Measurements from ENCODE around the gene SOCS7.
A peak's percentile ranks its signal among the peaks of the same experiment; 100 is the strongest.
"Not testable (repeated sequence)": the region's sequence is repeated elsewhere in the genome, so short reads cannot be mapped to it uniquely, and the experiment has no call there.

SOCS7 gene

DNA sequence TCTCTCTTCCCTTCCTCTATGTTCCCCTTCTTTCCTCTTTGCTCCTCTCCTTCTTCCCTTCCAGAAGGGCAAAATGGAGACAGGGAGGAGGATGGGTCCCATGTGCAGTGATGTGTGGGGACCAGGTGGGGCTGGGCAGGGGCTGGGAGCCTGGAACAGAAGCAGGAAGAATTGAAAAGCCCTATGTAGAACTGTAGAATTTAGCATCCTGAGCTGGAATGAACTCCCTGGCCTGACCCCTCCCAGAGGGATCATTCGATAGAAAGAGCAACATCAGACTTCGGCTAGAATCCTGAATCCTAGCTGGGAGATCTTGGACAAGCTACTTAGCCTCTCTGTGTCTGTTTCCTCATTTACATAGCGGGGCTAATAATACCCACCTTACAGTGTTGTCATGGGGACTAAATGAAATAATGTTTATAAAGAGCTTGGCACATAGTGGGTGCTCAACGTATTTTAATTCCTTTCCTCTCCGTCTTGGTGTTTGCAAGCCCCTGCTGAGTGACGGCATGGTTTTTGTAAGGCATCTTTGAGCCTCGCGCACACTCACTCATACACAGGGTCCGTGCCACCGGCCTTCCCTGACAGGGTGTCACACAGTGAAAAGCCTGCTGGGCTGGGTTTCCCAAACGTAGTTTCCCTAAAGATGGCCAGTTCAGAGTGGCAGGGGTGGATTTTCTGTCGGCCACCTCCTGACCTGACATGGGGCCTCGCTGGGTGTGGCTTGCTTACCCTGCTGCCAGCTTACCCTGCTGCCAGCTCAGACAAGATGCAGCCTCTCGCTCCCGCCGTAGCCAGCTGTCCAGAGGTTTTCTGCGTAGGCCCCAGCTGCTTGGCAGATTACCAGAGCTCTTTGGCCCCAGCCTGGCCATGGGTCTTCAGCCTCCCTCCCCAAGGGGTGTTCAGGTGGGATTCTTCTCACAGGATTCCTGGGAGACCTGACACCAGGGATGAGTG is 70.5 kb downstream of the SOCS7 start:
- DNase-seq: peak in 1 of 14 donors; percentile 50

DNA sequence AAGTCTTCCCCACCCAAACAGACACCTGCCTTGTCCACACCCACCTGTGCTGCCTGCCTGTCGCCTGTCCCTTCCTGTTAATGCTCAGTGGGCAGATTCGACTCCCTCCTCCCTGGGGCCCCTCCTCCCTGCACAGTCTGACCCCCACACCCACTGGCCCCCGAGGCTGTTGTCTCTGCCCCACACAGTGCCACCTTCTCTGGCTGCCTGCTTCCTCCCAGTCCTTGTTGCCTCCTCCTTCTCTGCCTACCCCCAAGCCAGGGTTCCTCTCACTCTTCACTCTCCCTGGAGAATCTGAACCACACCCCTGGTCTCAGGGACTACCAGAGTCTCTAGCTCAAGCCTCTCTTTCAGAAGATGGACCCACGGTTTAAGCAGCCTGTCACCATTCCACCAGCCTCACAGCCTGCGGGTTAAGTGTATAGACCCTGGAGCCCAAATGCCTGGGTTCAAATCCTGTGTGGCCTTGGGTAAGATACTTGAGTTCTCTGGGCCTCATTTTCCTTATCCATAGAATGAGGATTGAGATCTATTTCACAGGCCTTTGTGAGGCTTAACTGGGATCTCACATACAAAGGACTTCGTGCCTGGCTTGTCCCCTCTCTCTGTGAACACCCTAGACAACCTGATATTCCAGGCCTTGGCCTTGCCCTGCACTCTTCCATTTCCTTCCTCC is 72.8 kb downstream of the SOCS7 start:
- no peak for DNase-seq

DNA sequence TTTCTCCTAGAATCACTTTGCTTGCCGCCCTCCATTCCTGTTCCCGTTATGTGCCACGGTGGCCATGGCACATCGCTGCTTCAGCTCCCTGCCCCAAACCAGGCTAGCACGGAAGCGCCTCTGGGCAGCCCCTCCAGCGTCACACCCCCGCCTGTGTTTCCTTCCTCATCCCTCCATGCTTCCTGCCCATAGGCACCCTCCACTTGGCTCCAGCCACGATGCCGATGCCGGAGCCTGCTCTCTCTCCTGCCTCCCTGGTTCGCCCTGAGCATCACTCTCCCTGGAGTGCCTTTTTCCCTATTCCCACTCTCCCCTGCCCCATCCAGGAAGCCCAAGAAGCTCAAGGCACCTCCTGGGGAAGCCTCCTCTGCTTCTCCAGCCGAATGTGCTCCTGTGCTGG is 73.4 kb downstream of the SOCS7 start:
- no peak for DNase-seq

DNA sequence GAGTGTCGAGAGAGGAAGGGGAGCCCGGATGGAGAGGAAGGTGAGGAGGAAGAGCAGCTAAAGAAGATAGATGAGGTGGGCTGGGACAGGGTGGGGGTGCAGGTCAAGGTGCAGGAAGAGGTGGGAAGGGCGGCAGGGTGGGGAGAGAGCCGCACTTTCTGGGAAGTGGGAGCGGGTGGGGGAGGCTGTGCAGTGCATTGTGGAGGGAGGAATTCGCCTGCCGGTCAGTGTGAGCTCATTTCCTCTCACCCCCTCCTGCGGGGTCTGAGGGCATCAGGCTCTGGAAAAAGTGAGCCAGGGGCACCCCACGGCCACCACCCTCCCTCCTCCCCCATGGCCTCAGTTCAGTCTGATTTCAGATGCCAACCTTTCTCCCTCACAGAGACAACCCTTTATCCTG is 74.1 kb downstream of the SOCS7 start:
- DNase-seq: no peak

DNA sequence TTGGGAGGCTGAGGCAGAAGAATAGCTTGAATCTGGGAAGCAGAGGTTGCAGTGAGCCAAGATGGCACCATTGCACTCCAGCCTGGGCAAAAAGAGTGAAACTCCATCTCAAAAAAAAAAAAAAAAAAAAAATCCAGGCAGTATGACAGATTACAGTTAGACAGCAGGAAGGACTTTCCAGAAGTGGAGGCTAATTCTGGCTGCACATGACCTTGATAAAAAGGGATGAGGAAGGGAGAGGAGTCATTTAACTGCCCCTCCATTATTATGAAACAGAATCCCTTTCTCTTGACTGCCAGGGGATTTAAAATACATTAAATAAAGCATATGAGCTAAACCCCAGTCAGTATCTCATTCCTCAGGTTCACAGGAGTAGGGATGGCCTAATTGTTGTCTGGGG is 74.8 kb downstream of the SOCS7 start:
- DNase-seq: no peak

DNA sequence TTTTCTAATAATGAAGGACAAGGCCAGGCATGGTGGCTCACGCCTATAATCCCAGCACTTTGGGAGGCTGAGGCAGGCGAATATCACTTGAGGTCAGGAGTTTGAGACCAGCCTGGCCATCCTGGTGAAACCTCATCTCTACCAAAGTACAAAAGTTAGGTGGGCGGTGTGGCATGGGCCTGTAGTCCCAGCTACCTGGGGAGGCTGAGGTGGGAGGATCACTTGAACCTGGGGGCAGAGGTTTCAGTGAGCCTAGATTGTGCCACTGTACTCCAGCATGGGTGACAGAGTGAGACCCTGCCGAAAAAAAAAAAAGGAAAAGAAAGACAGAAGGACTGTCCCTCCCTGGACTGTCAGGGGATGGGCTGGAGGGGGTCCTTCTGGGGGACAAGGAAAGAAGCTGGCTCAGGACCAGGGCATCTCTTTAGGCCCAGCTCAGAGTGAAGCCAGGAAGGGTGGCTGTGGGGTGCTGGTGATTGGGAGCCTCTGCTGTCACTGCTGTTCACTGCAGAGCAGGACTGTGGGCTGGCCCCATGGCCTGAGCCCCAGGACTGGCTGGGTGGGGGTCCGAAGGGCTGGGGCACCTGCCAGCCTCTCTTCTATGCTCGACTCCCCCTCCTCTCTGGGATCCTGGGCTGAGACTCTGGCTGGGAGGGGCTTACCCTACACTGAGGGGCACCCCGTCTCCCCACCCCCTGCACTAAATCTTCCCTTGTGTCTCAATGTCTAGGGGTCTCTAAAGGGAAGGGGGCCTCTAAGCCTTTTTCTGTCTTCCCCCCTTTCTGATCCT is 75.7 kb downstream of the SOCS7 start:
- no peak for DNase-seq

DNA sequence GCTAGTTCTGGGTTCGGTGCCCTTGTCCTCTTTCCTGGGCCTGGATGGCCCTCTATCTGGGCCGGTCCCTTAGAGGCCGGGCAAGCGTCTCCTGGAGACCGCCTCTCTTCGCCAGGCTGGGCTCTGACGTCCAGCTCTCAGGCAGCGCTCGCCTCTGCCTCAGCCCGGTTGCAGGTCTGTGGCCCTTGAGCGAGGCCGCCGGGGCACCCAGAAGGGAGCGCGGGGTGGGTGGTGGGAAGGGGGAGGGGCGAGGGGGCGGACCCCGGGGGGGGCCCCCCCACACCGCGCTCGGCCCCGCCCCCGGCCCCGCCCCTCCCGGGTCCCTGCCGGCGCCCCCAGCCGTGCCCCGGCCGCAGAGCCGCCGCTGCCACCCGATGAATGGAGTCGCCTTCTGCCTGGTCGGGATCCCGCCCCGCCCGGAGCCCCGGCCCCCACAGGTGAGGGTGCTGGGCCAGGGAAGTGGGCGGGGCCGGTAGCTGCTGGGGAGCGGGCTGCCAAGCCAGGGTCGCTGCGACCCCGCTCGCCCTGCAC is 76.5 kb downstream of the SOCS7 start, which contains the start of gene ARHGAP23:
Gene ARHGAP23, plus strand, starts transcription at position 353 of the 531 bp plus-strand sequence. Its CDS starts 22 bp downstream, at position 375.
- peak in 11 of 14 donors; percentile 40 to 95 (median 72) for DNase-seq

DNA sequence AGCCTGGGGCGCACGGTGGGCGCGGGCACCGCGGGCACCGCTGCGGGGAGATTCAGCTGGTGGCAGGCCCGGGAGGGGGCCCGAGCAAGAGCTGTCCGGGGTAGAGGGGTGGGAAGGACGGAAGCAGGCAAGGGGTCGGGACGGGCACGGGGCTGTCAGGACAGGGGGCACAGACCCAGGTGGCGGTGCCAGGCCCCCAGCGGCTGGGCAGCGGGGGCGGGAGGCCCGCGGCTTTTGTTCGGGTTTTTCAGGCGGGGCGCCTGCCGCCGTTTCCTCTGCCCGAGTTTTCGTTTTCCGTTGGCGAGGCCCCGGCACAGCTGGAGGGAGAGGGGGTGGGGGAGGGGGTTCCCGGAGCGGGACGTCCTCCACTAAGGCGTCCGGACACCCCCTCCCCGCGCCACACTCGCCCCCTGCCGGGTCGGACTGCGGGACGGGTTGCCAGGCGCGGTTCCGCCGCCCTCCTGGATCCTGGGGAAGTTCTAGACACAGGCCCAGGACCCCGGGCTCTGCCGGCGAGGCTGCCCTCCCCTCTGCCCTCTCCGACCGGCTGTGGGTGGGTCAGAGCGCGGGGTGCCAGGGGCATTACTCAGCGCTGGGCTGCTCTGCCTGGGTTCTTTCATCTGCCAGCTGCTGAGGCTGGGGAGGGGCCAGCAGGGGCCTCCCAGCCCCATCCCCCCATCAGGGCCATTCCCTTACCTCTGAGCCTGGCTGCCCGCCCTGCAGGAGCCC is 77.2 kb downstream of the SOCS7 start:
- peak in 11 of 14 donors; percentile 61 to 91 (median 78) for DNase-seq

DNA sequence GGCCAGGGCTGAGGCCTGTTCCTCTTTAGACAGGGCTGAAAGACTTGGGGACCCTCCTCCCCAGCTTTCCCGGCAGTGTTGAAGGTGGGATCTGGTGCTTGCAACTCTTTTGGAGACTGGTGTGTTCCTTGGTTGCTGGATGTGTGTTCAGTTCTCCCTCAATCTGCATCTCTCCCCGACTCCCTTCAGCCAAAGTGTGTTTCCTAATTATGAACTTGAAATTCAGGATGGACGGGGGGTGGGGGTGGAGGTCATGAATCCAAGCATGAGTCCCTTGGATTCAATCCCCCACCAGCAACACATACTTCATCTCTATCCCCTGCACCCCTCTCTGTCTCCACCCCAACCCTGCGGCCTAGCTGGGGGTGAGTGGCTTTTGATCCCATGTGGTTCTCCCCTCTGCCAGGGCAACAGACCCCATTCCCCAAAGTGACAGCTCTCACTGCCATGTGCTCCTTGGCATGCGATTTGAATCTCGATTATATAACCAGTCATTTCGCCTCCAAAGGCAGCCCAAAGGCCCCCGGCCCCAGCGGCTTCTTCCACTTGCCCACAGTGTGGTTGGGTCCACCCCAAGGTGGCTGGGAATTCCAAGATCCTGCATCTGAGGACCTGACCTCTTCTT is 77.9 kb downstream of the SOCS7 start:
- peak in 3 of 14 donors; percentile 46 to 64 (median 56) for DNase-seq

DNA sequence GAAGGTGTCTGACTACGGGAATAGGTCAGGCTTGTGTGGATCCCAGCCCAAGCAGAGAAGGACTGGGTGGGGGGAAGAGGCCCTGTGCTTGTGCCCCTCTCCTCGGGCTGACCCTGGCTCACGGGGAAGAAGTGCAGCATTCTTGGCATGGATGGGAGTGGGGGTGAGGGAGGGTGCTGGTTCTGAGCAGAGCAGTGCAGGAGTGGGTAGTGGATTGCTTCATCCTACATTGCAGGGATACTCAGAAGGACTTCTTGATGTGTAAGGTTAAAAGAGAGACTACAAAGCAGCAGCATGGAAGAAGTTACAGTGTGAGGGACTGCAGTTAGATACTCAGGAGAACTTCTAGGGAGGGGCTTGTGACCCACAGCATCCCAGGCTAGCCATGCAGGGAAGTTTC is 78.7 kb downstream of the SOCS7 start:
- DNase-seq: peak in 1 of 14 donors; percentile 27

DNA sequence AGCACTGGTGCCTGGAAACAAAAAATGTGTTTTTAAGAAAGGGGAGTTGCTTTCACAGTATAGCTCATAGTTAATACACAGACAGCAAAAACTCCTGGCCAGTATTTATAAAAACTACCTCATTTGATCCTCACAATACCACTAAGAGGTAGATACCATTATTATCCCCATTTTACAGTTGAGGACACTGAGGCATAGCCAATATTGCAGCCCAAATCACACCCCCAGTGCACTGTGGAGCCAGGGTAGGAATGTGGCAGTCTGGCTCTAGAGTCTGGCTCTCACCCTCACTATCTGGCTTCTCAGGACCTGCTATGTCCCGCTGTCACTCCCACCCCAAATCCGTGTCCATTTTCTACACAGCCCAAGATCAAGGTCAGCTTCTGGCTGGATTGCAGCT is 79.2 kb downstream of the SOCS7 start:
- no peak for DNase-seq

DNA sequence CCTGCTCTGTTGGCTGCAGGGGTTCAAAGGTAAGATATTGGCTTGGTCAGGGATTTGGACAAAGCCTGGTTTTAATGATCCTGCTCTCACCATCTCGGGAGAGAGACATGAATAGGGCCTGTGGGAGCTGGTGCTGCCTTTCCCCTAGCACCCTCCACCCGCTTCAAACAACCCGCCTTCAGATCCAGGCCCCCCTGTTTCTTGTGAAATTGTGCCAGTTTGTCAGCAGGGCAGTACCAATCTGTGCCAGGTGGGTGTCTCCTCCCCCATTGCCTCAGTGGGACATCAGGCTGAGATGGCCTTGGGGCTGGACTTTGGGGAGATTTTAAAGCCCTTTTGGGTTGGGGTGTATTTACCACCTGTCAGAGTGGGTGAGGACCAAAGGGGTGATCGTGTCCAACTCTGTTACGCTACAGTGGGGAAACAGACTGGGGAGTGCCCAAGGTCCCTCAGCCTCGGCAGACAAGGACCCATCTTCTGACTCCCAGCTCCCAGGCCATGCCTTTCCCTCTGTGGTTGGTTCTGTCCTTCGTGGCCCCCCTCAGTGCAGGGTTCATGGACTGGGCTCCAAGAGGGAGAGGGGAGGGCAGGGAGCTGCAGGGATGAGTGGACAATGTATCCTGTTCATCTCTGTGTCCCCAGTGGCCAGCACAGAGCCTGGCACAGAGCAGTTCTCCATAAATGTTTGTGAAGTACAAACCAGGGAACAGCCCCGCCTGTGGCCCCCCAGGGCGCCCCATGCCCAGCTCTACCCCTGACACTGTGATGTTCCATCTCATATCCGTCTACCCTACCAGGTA is 79.9 kb downstream of the SOCS7 start:
- DNase-seq: peak in 11 of 14 donors; percentile 66 to 92 (median 85)

DNA sequence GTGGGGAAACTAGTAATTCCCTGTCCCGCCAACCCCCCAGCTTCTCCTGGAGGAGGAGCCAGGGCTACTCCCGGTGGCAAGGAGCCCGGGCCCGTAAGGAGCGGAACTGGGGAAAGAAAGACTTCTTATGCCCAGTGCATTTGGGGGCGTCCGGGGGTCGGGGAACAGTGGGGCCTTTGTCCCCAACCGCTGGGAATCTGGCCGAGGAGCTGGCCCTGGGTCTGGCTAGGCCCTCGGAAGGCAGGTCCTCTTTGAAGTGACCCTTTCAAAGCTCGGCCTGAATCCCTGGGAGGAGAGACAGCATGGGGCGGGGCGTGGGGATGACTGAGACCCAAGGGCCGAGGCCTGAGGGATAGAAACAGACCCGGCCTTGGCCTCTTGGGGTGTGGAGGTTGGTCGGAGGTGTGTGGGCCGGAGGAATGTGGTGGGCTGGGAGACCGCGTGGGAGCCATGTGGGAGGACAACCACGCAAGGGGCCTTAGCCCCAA is 82.6 kb downstream of the SOCS7 start:
- DNase-seq: peak in 11 of 14 donors; percentile 22 to 70 (median 45)

DNA sequence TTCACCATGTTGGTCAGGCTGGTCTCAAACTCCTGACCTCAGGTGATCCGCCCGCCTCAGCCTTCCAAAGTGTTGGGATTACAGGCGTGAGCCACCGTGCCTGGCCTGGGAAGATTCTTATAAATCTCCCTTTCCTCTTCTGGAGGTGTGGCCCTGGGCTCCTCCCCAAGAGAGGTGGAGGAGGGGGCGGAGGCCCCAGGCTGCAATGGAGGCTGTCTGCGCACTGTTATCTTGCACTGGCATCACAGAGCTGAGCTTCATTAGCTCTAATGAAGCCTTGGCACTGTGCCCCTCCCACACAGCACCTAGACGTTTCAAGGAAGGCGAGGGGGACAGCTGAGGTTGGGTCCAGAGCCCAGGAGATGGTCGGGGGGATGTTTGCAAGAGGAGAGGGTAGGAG is 84.2 kb downstream of the SOCS7 start:
- no peak for DNase-seq

DNA sequence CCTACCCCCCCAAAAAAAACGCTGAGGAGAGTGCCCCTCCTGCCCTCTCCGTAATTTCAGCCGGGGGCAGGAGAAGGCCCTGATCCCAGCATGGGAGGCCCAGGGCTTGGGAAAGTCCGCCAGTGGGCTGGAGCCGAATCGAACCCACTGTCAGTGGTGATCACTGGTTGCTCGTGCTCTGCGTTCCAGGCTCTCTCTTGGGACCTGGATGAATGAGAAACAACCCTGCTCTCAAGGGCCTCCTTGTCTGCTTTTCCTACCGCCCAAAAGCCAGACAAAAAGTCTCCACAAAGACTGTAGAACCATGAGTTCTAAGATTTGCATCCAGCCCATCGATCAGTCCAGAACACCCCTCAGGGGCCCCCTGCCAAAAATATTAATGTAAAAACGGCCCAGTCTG is 84.7 kb downstream of the SOCS7 start:
- DNase-seq: peak in 1 of 14 donors; percentile 14

DNA sequence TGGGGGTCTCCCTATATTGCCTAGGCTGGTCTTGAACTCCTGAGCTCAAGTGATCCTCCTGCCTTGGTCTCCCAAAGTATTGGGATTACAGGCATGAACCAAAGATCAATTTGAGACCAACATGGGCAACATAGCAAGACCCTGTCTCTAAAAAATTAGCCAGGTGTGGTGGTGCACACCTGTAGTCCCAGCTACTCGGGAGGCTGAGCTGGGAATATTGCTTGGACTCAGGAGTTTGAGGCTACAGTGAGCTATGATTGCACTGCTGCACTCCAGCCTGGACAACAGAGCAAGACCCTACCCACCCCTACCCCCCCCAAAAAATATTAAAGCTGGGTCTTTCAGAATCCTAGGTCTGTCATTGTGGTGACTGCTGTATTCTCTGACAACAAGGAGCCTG is 85.7 kb downstream of the SOCS7 start:
- not testable (repeated sequence) for DNase-seq

DNA sequence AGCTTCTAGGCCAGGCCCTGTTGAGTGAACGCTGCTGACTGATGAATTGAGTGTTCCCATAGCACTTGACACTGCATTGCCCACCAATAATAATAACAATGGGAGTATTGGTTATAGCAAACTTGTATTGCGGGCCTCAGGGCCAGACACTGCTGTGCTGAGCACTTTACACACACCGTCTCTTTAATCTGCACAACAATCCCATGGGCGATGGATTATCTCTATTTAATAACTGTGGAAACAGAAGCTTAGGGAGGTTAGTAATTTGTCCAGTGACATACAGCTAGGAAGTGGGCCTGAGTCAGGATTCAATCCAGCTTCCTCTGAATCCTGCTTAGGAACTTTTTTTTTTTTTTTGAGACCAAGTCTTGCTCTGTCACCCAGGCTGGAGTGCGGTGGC is 87.8 kb downstream of the SOCS7 start:
- DNase-seq: no peak

DNA sequence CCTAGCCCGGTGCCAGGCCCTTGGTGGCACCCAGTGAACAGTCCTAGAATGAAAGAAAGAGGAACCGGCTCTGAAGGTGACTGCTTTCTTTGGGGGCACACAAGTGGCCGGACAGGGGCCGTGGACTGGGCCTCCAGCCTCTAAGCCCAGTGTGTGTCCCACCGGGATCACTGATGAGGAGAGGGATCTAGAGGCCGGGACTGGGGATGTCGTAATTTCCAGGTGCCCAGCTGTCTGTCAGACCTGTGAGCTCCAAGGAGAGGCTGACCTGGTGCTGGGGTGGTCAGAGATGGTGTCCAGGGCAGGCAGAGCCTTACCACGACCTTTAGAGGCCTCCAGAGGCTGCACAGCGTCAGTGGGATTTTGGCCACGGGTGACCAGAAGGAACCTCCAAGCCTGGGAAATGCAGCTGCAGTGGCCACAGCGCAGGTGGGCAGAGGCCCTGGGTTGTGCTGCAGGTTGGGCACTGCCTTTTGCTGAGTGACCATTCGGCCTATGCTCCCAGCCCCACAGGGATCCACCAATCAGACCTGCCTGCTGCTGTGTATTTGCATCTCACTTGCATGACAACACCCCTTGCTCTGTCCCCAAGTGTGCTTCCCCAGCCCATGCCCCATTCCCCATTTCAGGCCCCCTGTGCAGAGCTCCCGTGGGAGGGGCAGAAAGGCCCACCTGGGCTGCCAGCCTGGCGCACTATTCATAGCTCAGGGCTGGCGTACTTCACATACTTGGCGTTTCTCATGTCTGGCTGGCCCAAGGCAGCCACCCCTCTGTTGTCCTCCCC is 89.2 kb downstream of the SOCS7 start:
- DNase-seq: no peak

DNA sequence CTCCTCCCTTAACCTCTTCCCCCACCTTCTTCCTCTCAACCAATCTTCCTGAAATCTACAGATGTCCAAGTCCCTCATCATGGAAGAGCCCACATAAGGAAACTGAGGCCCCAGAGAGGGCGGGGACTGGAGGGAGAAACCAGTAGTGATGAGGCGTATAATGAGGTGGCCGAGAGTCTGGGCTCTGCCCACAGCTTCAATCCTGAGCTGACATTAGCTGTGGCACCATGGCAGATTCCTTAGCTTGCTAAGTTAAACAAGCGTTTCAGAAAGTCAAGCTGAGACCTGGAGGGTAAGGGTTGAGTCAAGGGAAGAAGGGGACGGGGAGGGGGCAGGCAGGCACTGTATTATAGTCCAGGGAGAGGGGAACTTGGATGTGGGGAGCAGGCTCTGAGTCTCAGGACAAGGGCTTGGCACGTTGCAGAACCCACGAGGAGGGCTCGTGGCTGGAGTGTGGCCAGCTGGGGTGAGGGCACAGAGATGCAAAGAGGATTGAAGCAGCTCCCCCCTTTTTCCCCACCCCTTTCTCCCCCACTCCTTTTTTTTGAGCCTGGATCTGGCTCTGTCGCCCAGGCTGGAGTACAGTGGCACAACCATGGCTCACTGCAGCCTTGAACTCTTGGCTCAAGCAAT is 89.9 kb downstream of the SOCS7 start:
- peak in 4 of 14 donors; percentile 21 to 44 (median 24) for DNase-seq
